ENCODE measurements around the gene AGPAT1. TPM values are rescaled to one million over a fixed set of nuclear protein-coding genes. Genes with fewer than 3 reads are reported as not detected.

The AGPAT1 gene
- total RNA-seq, 1 experiment from 2014 or later = 55.6 TPM

DNA sequence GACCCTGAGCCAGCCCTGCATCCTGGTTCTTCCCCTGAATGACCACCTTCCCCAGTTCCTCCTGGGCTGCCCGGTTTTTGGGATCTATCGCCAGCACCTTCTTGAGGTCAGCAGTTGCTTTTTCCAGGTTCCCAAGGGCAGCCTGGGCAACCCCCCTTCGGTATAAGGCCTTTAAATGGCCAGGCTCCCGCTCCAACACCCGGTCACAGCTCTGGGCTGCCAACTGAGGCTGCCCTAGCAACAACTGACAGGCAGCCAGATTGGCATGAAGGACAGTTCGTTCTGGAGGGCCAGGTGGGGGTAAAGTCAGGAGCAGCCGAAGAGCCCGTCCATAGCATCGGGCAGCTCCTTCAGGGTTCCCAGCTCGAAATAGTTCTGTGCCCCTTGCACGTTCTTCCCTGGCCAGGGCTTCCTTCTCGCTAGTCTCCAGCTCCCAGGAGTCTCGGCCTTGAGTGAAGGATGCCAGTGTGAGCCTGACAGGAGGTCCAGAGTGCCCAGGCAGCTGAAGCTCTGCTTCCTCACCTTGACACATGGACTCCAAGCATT is 47.1 kb downstream of the AGPAT1 start:
- Histone ChIP-seq H3K9me3 (ENCODE audit: control insufficient read depth in 1 of 2, insufficient read depth in 1 of 2, low read depth in 1 of 2, low read length in 2 of 2) (no peaks in the 10 kb centered on the region), H3K9me2 (ENCODE audit: insufficient read depth) (no peaks in the 10 kb centered on the region), H3K4me3 (replicated peaks in 1 of 2; ENCODE audit: low read depth in 1 of 2, low read length in 2 of 2) (peak overlapping the region; percentile 94 to 100), H3K27ac (ENCODE audit: low read depth, low read length) (peak overlapping the region; percentile 92), H3K4me2 (ENCODE audit: low read length) (peak overlapping the region; percentile 86), H4K20me1 (ENCODE audit: insufficient read depth) (no peaks in the 10 kb centered on the region), H3K79me2 (ENCODE audit: insufficient read depth, low read length) (peaks cover 27% of the 10 kb centered on the region), H3K27me3 (ENCODE audit: insufficient read depth, low read length) (no peaks in the 10 kb centered on the region), H2AFZ (ENCODE audit: low read depth, low read length, poor library complexity, severe bottlenecking) (no peak overlapping the region), H3K9ac (ENCODE audit: low read length) (peak overlapping the region; percentile 73), H3K36me3 (ENCODE audit: control insufficient read depth in 1 of 2, insufficient read depth in 2 of 2, low read length in 2 of 2) (peaks cover 0 to 2% of the 10 kb centered on the region in 2 experiments; a peak in 1 of 4 replicates), H3K4me1 (ENCODE audit: control insufficient read depth in 1 of 2, insufficient read depth in 2 of 2, low read length in 2 of 2) (peaks cover 24 to 31% of the 10 kb centered on the region in 2 experiments)
- no TSS peak for BruUV-seq (replicated peaks)
- ChIA-PET POLR2A (interaction anchor here (0.5 to 1.9 kb wide), 7 partner anchors 14 to 850 kb away, joined by 3 to 10 read pairs (median 5); no protein-coding TSS in a partner anchor), CTCF (interaction anchor here (0.7 to 2.0 kb wide), 5 partner anchors 10 to 67 kb away, joined by 3 to 18 read pairs (median 7); no protein-coding TSS in a partner anchor), RAD21 (ENCODE audit: low non-redundant PET in 1 of 2, low total read pairs in 2 of 2, uncharacterized antibody in 2 of 2, unreplicated experiment in 2 of 2) (interaction anchor here (0.6 to 1.9 kb wide), 3 partner anchors 10 to 67 kb away, joined by 3 to 4 read pairs (median 4); no protein-coding TSS in a partner anchor)
- ATAC-seq (no peak), DNase-seq (ENCODE audit: low read depth, low spot score) (no peak)
- intact Hi-C loops (cut with micrococcal nuclease) = no loop called here
- TF ChIP-seq ELF1 (IDR thresholded peaks at IDR 0.05; ENCODE audit: borderline replicate concordance, low read depth) (no peak), YY1 (IDR thresholded peaks at IDR 0.05; ENCODE audit: extremely low read depth, insufficient replicate concordance, low read depth, low read length) (no peak), ATF3 (IDR thresholded peaks at IDR 0.05) (no peak), ZFX (IDR thresholded peaks at IDR 0.05) (no peak)

DNA sequence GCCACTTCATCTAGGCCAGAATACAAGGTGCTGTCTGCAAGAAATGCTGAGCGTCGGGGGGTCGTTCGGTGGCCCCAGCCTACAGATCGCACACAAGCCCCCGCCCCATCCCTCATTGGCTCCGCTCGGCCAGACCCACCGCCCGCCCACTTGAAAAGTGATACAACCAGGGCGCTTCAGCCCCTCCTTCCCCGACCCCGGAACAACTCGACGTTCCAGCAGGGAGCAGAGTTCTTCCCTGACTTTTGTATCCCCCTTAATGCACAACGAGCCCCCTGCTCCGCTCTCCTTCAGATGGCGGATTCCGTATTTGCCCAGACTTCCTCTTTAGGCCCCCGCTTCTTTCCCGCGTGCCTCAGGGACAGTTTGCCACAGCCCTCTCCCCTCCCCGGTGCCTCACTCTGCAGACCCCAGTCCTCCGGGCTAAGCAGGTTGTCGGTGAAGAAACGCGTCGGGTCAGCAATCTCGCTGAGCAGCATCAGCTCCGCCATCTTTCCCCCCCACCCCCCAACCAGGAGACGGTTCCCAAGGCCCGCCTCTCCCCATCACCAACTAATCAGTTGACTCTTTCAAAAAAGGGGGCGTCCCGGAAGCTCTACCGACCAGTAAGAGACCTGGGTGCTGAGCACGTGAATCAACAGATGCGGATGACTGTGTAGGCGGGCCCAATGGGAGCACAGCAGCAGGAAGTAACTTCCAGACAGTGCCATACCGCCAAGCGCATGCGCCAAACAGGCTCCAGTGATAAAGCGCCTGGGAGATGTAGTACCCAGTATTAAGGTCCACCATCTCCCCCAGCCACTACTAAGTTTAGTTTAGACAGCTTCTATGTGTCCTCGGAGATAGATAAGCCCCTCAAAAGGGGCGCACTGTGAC is 47.9 kb downstream of the AGPAT1 start, which contains the start of gene ATF6B:
Gene ATF6B (minus strand): TSS at position 530 of the 876 bp plus-strand sequence. CDS start 39 bp downstream, at position 491.
- Histone ChIP-seq H3K27ac (ENCODE audit: low read depth, low read length) (peak within 1 kb of the TSS; percentile 92), H2AFZ (ENCODE audit: low read depth, low read length, poor library complexity, severe bottlenecking) (no peak within 1 kb of the TSS), H3K9me2 (ENCODE audit: insufficient read depth) (no peaks in the 10 kb centered on the region), H3K4me1 (ENCODE audit: control insufficient read depth in 1 of 2, insufficient read depth in 2 of 2, low read length in 2 of 2) (peaks cover 24 to 31% of the 10 kb centered on the region in 2 experiments), H3K36me3 (ENCODE audit: control insufficient read depth in 1 of 2, insufficient read depth in 2 of 2, low read length in 2 of 2) (peaks cover 0 to 2% of the 10 kb centered on the region in 2 experiments; a peak in 1 of 4 replicates), H3K9me3 (ENCODE audit: control insufficient read depth in 1 of 2, insufficient read depth in 1 of 2, low read depth in 1 of 2, low read length in 2 of 2) (no peaks in the 10 kb centered on the region), H3K4me3 (replicated peaks in 1 of 2; ENCODE audit: low read depth in 1 of 2, low read length in 2 of 2) (peak within 1 kb of the TSS; percentile 94 to 100), H3K27me3 (ENCODE audit: insufficient read depth, low read length) (no peaks in the 10 kb centered on the region), H3K9ac (ENCODE audit: low read length) (peak within 1 kb of the TSS; percentile 93), H3K4me2 (ENCODE audit: low read length) (peak within 1 kb of the TSS; percentile 86), H3K79me2 (ENCODE audit: insufficient read depth, low read length) (peaks cover 27% of the 10 kb centered on the region), H4K20me1 (ENCODE audit: insufficient read depth) (no peaks in the 10 kb centered on the region)
- CTCF ChIA-PET = interaction anchor here (0.5 to 1.8 kb wide), 6 partner anchors 9 to 68 kb away, joined by 3 to 18 read pairs (median 4); no protein-coding TSS in a partner anchor
- TSS peak; percentile 18 for BruUV-seq (replicated peaks)
- RAD21 ChIA-PET (ENCODE audit: low non-redundant PET in 1 of 2, low total read pairs in 2 of 2, uncharacterized antibody in 2 of 2, unreplicated experiment in 2 of 2) = interaction anchor here in 1 of 2 experiments (1.2 to 1.9 kb wide), 2 partner anchors 9 to 68 kb away, joined by 3 to 4 read pairs; no protein-coding TSS in a partner anchor
- peak; percentile 98 for DNase-seq (ENCODE audit: low read depth, low spot score)
- ATAC-seq = peak; percentile 89
- TF ChIP-seq YY1 (IDR thresholded peaks at IDR 0.05; ENCODE audit: extremely low read depth, insufficient replicate concordance, low read depth, low read length) (peak; percentile 91), POLR2AphosphoS5 (IDR thresholded peaks at IDR 0.05; ENCODE audit: low read depth, low read length) (peak; percentile 53), SP1 (IDR thresholded peaks at IDR 0.05; ENCODE audit: low read depth) (no peak)
- intact Hi-C loops (cut with micrococcal nuclease) = no loop called here
- POLR2A ChIA-PET = interaction anchor here (0.6 to 1.9 kb wide), 7 partner anchors 15 to 844 kb away, joined by 3 to 10 read pairs (median 4); partner anchors contain the start of gene PBX2

All from HCT116 (cell line).